ENCODE data around the gene KLHL21.

GRCh38 chr1:6570987-6571386 is 31.7 kb downstream of the KLHL21 start:
- TF ChIP-seq POLR2A (IDR thresholded peaks at IDR 0.05; ENCODE audit: low read depth, low read length) (no peak), CTCF (conservative IDR thresholded peaks at IDR 0.05; ENCODE audit: low read depth, low read length) (no peak), MAFK (IDR thresholded peaks at IDR 0.05; ENCODE audit: low read depth, low read length) (no peak), BHLHE40 (IDR thresholded peaks at IDR 0.05; ENCODE audit: low read depth, low read length) (no peak), FOS (IDR thresholded peaks at IDR 0.05; ENCODE audit: low read depth, low read length) (no peak), SMC3 (IDR thresholded peaks at IDR 0.05; ENCODE audit: low read depth, low read length) (no peak), MXI1 (IDR thresholded peaks at IDR 0.05; ENCODE audit: borderline replicate concordance, low read depth, low read length) (no peak), CEBPB (IDR thresholded peaks at IDR 0.05; ENCODE audit: low read depth, low read length) (no peak), RCOR1 (IDR thresholded peaks at IDR 0.05; ENCODE audit: insufficient replicate concordance, low read length) (no peak), USF2 (IDR thresholded peaks at IDR 0.05; ENCODE audit: low read depth, low read length) (no peak), CHD1 (IDR thresholded peaks at IDR 0.05; ENCODE audit: low read depth, low read length) (no peak), MAZ (IDR thresholded peaks at IDR 0.05; ENCODE audit: borderline replicate concordance, low read depth, low read length) (no peak)
